Peyer's patch (tissue), 4 donors: ENCODE measurements around the gene EPHA10.

ENCODE experiments used
- POLR2A ChIP-seq, 2 donors: fragments of 450-650 bp; IDR thresholded peaks; one replicate each; pipeline ENCODE4 v1.5.1; 2017; ENCODE audit warnings: antibody characterized with exemption in 2 of 2, mild to moderate bottlenecking in 2 of 2, moderate library complexity in 2 of 2
- TF ChIP-seq, protein P1 (sequence below), 6 experiments: fragments of 450-650 bp in 4 of 6; fragments of 200-600 bp in 2 of 6; sonication (generic) in 1 of 6; IDR thresholded peaks; one replicate each; pipeline ENCODE4 v1.5.1; 2017 to 2019; ENCODE audit warnings: antibody characterized with exemption in 6 of 6, mild to moderate bottlenecking in 3 of 6, moderate library complexity in 1 of 6

GRCh38 chr1:37718901-37719571 lies 45.9 kb downstream of the EPHA10 start:
- TF ChIP-seq POLR2A (IDR thresholded peaks at IDR 0.05) = no peak
- TF ChIP-seq, protein P1, sequence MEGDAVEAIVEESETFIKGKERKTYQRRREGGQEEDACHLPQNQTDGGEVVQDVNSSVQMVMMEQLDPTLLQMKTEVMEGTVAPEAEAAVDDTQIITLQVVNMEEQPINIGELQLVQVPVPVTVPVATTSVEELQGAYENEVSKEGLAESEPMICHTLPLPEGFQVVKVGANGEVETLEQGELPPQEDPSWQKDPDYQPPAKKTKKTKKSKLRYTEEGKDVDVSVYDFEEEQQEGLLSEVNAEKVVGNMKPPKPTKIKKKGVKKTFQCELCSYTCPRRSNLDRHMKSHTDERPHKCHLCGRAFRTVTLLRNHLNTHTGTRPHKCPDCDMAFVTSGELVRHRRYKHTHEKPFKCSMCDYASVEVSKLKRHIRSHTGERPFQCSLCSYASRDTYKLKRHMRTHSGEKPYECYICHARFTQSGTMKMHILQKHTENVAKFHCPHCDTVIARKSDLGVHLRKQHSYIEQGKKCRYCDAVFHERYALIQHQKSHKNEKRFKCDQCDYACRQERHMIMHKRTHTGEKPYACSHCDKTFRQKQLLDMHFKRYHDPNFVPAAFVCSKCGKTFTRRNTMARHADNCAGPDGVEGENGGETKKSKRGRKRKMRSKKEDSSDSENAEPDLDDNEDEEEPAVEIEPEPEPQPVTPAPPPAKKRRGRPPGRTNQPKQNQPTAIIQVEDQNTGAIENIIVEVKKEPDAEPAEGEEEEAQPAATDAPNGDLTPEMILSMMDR (IDR thresholded peaks at IDR 0.05) = no peak
